Iris pigment epithelial cell (primary cell): Measurements from ENCODE around the gene SMC4.
A peak's percentile ranks its signal among the peaks of the same experiment; 100 is the strongest.
"Not testable (repeated sequence)": the region's sequence is repeated elsewhere in the genome, so short reads cannot be mapped to it uniquely, and the experiment has no call there.

ENCODE experiments used
- DNase-seq: peaks from one replicate; pipeline ENCODE4 v3.0.0-alpha.2; 2011; ENCODE audit warnings: low read depth

Gene SMC4

GRCh38 chr3:160399125-160400029, at the start of gene SMC4, which contains the start of gene IFT80:
Gene SMC4, plus strand, starts transcription at chr3:160399650. Its CDS starts 1,177 bp downstream, at chr3:160400827.
Gene IFT80, minus strand, starts transcription at chr3:160399225. Its CDS starts 14,625 bp downstream, at chr3:160384600.
- peak; percentile 95 for DNase-seq

- DNase-seq = no peak
Observed at GRCh38 chr3:160355826-160356225, 43.6 kb upstream of the SMC4 start.

GRCh38 chr3:160362896-160363295, 36.6 kb upstream of the SMC4 start:
- not testable (repeated sequence) for DNase-seq

GRCh38 chr3:160365869-160366522, 33.5 kb upstream of the SMC4 start:
- DNase-seq = no peak

- DNase-seq = no peak
Observed at GRCh38 chr3:160368804-160369203, 30.6 kb upstream of the SMC4 start.

GRCh38 chr3:160369784-160370183, 29.7 kb upstream of the SMC4 start:
- DNase-seq = no peak

- DNase-seq = no peak
Observed at GRCh38 chr3:160370987-160371857, 28.2 kb upstream of the SMC4 start.

- DNase-seq = peak; percentile 85
Observed at GRCh38 chr3:160372780-160373179, 26.7 kb upstream of the SMC4 start.

- DNase-seq = no peak
Observed at GRCh38 chr3:160373655-160374054, 25.8 kb upstream of the SMC4 start.

GRCh38 chr3:160374472-160374871, 25.0 kb upstream of the SMC4 start:
- peak; percentile 24 for DNase-seq

GRCh38 chr3:160374925-160375324, 24.5 kb upstream of the SMC4 start:
- no peak for DNase-seq

GRCh38 chr3:160376681-160377080, 22.8 kb upstream of the SMC4 start:
- DNase-seq = peak; percentile 58

- DNase-seq = peak; percentile 62
Observed at GRCh38 chr3:160378331-160379109, 20.9 kb upstream of the SMC4 start.

- peak; percentile 33 for DNase-seq
Observed at GRCh38 chr3:160379628-160380214, 19.7 kb upstream of the SMC4 start.

- DNase-seq = peak; percentile 62
Observed at GRCh38 chr3:160381470-160381869, 18.0 kb upstream of the SMC4 start.

- DNase-seq = no peak
Observed at GRCh38 chr3:160384639-160385318, 14.7 kb upstream of the SMC4 start.

GRCh38 chr3:160390565-160391138, 8.8 kb upstream of the SMC4 start:
- DNase-seq = no peak

GRCh38 chr3:160392798-160393197, 6.7 kb upstream of the SMC4 start:
- no peak for DNase-seq

GRCh38 chr3:160393346-160394008, 6.0 kb upstream of the SMC4 start:
- DNase-seq = no peak
